Trophoblast cell (in vitro differentiated cells and primary cell): ENCODE data around the gene NEUROG2.
"Not testable (repeated sequence)": the region's sequence is repeated elsewhere in the genome, so short reads cannot be mapped to it uniquely, and the experiment has no call there.

ENCODE experiments used
- DNase-seq, 2 donors: peaks; one replicate each; pipeline ENCODE4 v3.0.0-alpha.2; 2016
- H2AFZ ChIP-seq: 2 replicates; pipeline ENCODE4 v1.6.1; 2013; ENCODE audit warnings: low read length, moderate library complexity, mild to moderate bottlenecking; ENCODE audit not compliant: insufficient read depth, poor library complexity
- H2AK5ac ChIP-seq: 2 replicates; pipeline ENCODE4 v1.6.1; 2013; ENCODE audit warnings: mild to moderate bottlenecking, low read length
- H2BK120ac ChIP-seq: 2 replicates; pipeline ENCODE4 v1.6.1; 2013; ENCODE audit warnings: low read length, mild to moderate bottlenecking, moderate library complexity; ENCODE audit not compliant: insufficient read depth, poor library complexity
- H2BK12ac ChIP-seq: 2 replicates; pipeline ENCODE4 v1.6.1; 2013; ENCODE audit warnings: mild to moderate bottlenecking, low read length, moderate library complexity
- H2BK5ac ChIP-seq: 2 replicates; pipeline ENCODE4 v1.6.1; 2013; ENCODE audit warnings: low read length, low read depth, moderate library complexity, mild to moderate bottlenecking; ENCODE audit not compliant: poor library complexity
- H3K14ac ChIP-seq: 2 replicates; pipeline ENCODE4 v1.6.1; 2013; ENCODE audit warnings: mild to moderate bottlenecking, low read length
- H3K18ac ChIP-seq: 2 replicates; pipeline ENCODE4 v1.6.1; 2013; ENCODE audit warnings: mild to moderate bottlenecking, low read length
- H3K23ac ChIP-seq: 2 replicates; pipeline ENCODE4 v1.6.1; 2013; ENCODE audit warnings: low read length
- H3K27ac ChIP-seq: 2 replicates; pipeline ENCODE4 v1.5.1; 2013; ENCODE audit warnings: low read depth, mild to moderate bottlenecking, inconsistent platforms, low read length, moderate library complexity
- H3K27me3 ChIP-seq: 2 replicates; pipeline ENCODE4 v1.6.1; 2013; ENCODE audit warnings: inconsistent platforms, mild to moderate bottlenecking, low read length, moderate library complexity; ENCODE audit not compliant: insufficient read depth
- H3K36me3 ChIP-seq, 2 experiments: 1 replicate in 1 of 2; 2 replicates in 1 of 2; pipeline ENCODE4 v1.6.1; 2013; ENCODE audit warnings: low read length in 2 of 2, mild to moderate bottlenecking in 2 of 2, moderate library complexity in 1 of 2; ENCODE audit not compliant: insufficient read depth in 2 of 2, control insufficient read depth in 1 of 2
- H3K4ac ChIP-seq: 2 replicates; pipeline ENCODE4 v1.6.1; 2013; ENCODE audit warnings: low read depth, mild to moderate bottlenecking, low read length, moderate library complexity
- H3K4me1 ChIP-seq, 2 experiments: 1 replicate in 1 of 2; 2 replicates in 1 of 2; pipeline ENCODE4 v1.6.1; 2013; ENCODE audit warnings: low read length in 2 of 2, mild to moderate bottlenecking in 2 of 2, moderate library complexity in 1 of 2; ENCODE audit not compliant: insufficient read depth in 2 of 2, control insufficient read depth in 1 of 2
- H3K4me2 ChIP-seq: 2 replicates; pipeline ENCODE4 v1.6.1; 2013; ENCODE audit warnings: inconsistent platforms, mild to moderate bottlenecking, low read length, moderate library complexity
- H3K4me3 ChIP-seq: 2 replicates; pipeline ENCODE4 v1.5.1; 2013; ENCODE audit warnings: mild to moderate bottlenecking, low read depth, low read length, inconsistent platforms
- H3K79me1 ChIP-seq: one replicate; pipeline ENCODE4 v1.6.1; 2013; ENCODE audit warnings: low read length
- H3K79me2 ChIP-seq: 2 replicates; pipeline ENCODE4 v1.6.1; 2013; ENCODE audit warnings: low read length, mild to moderate bottlenecking; ENCODE audit not compliant: control insufficient read depth, insufficient read depth, poor library complexity
- H3K9ac ChIP-seq: 2 replicates; pipeline ENCODE4 v1.6.1; 2013; ENCODE audit warnings: mild to moderate bottlenecking, low read length
- H3K9me3 ChIP-seq: 2 replicates; pipeline ENCODE4 v1.6.1; 2013; ENCODE audit warnings: low read depth, mild to moderate bottlenecking, control low read depth, inconsistent platforms, low read length; ENCODE audit not compliant: insufficient read depth
- H4K12ac ChIP-seq: 2 replicates; pipeline ENCODE4 v1.6.1; 2013; ENCODE audit warnings: low read depth, mild to moderate bottlenecking, low read length, moderate library complexity
- H4K8ac ChIP-seq: 2 replicates; pipeline ENCODE4 v1.6.1; 2013; ENCODE audit warnings: low read depth, mild to moderate bottlenecking, low read length, moderate library complexity
- H4K91ac ChIP-seq: one replicate; pipeline ENCODE4 v1.6.1; 2013; ENCODE audit warnings: low read depth, mild to moderate bottlenecking, low read length, moderate library complexity
- WGBS: extraction: QIAGEN DNeasy Blood & Tissue Kit; methylation state at CpG from one replicate; pipeline ENCODE4 v1.1.7; 2013; ENCODE audit warnings: missing lambda C conversion rate; ENCODE audit not compliant: insufficient read length, insufficient coverage; ENCODE audit errors: extremely low coverage; 5-methylcytosine and 5-hydroxymethylcytosine counted together

NEUROG2 gene

DNA sequence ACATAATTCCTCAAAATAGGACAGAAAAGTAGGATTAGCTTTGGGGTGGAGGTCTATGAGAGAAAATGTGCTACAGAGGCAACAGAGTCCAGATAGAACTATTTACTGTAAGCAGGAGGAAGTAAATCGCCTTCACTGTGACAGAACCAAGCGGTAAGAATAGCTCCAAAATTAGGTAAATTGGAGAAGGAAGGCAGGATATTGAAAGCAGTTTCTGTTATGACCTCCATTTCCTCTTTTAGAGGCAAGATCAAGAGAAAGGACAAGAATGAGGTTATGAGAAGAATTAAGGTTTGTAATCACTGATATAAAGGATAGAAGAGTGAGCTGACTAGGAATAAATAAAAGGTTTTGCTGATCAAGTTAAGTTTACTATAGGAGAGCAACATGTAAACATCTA is 44.1 kb upstream of the NEUROG2 start:
- no peak overlapping the region for H2BK120ac ChIP-seq
- H2BK5ac ChIP-seq, result no peak overlapping the region
- H4K8ac ChIP-seq, result no peak overlapping the region
- H2AK5ac ChIP-seq, result no peak overlapping the region
- H3K79me1 ChIP-seq, result no peaks in the 10 kb centered on the region
- no peak overlapping the region for H3K23ac ChIP-seq
- H3K27ac ChIP-seq, result no peak overlapping the region
- H2BK12ac ChIP-seq, result no peak overlapping the region
- no peak overlapping the region for H3K4me2 ChIP-seq
- H3K27me3 ChIP-seq, result no peaks in the 10 kb centered on the region
- DNase-seq, result no peak
- no CpG with 5 or more reads among the region's 2 CpGs for WGBS
- no peak overlapping the region for H4K91ac ChIP-seq
- H3K4me1 ChIP-seq, result no peaks in the 10 kb centered on the region
- no peak overlapping the region for H3K14ac ChIP-seq
- no peak overlapping the region for H4K12ac ChIP-seq
- no peak overlapping the region for H3K4me3 ChIP-seq
- H3K79me2 ChIP-seq, result no peaks in the 10 kb centered on the region
- H3K9me3 ChIP-seq, result no peaks in the 10 kb centered on the region
- H3K4ac ChIP-seq, result no peak overlapping the region
- H3K36me3 ChIP-seq, result no peaks in the 10 kb centered on the region
- no peak overlapping the region for H3K18ac ChIP-seq
- H2AFZ ChIP-seq, result no peak overlapping the region
- H3K9ac ChIP-seq, result no peak overlapping the region

DNA sequence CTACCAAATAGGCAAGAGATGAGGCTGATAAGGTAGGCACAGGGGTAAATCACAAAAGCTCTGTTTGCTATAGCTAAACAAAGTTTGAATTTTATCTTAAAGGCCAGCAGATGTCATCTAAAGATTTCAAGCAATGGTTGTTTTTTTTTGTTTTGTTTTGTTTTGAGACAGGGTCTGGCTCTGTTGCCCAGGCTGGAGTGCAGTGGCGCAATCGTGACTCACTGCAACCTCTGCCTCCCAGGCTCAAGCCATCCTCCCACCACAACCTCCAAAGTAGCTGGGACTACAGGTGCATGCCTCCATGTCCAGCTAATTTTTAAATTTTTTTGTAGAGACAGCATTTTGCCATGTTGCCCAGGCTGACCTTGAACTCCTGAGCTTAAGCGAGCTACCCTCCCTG is 43.1 kb upstream of the NEUROG2 start:
- WGBS, result no CpG with 5 or more reads among the region's 3 CpGs
- Histone ChIP-seq H3K23ac (no peak overlapping the region), H3K27me3 (no peaks in the 10 kb centered on the region), H3K36me3 (no peaks in the 10 kb centered on the region), H3K14ac (no peak overlapping the region), H4K8ac (no peak overlapping the region), H4K12ac (no peak overlapping the region), H3K79me1 (no peaks in the 10 kb centered on the region), H3K27ac (no peak overlapping the region), H2AFZ (no peak overlapping the region), H2BK120ac (no peak overlapping the region), H3K4ac (no peak overlapping the region), H3K9ac (no peak overlapping the region), H2BK12ac (no peak overlapping the region), H3K79me2 (no peaks in the 10 kb centered on the region), H3K4me1 (no peaks in the 10 kb centered on the region), H4K91ac (no peak overlapping the region), H3K4me2 (no peak overlapping the region), H3K4me3 (no peak overlapping the region), H3K18ac (no peak overlapping the region), H2AK5ac (no peak overlapping the region), H2BK5ac (no peak overlapping the region), H3K9me3 (no peaks in the 10 kb centered on the region)
- peak; percentile 53 to 76 for DNase-seq

GRCh38 chr4:112557676-112558411 is 41.9 kb upstream of the NEUROG2 start:
- Histone ChIP-seq H3K9ac (no peak overlapping the region), H2BK120ac (no peak overlapping the region), H3K4me1 (no peaks in the 10 kb centered on the region), H2AFZ (no peak overlapping the region), H3K27me3 (no peaks in the 10 kb centered on the region), H2BK5ac (no peak overlapping the region), H3K4ac (no peak overlapping the region), H3K9me3 (no peaks in the 10 kb centered on the region), H3K79me2 (no peaks in the 10 kb centered on the region), H3K79me1 (no peaks in the 10 kb centered on the region), H3K14ac (no peak overlapping the region), H3K36me3 (no peaks in the 10 kb centered on the region), H4K8ac (no peak overlapping the region), H2BK12ac (no peak overlapping the region), H2AK5ac (no peak overlapping the region), H4K91ac (no peak overlapping the region), H3K4me2 (no peak overlapping the region), H3K23ac (no peak overlapping the region), H3K27ac (no peak overlapping the region), H4K12ac (no peak overlapping the region), H3K4me3 (no peak overlapping the region), H3K18ac (no peak overlapping the region)
- DNase-seq, result peak in 1 of 2 donors; percentile 13
- no CpG with 5 or more reads among the region's 2 CpGs for WGBS

DNA sequence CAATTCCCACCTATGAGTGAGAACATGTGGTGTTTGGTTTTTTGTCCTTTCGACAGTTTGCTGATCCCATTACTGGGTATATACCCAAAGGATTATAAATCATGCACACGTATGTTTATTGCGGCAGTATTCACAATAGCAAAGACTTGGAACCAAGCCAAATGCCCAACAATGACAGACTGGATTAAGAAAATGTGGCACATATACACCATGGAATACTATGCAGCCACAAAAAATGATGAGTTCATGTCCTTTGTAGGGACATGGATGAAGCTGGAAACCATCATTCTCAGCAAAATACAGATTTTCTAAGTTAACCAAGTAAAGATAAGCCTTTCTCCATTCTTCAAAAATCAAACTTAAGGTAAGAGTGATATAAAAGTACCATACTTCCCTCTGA is 38.3 kb upstream of the NEUROG2 start:
- H3K9me3 ChIP-seq, result not testable (repeated sequence)

More for the DNA sequence above, 38.3 kb upstream of the NEUROG2 start:
- H3K4me2 ChIP-seq, H4K8ac ChIP-seq, DNase-seq, H3K4ac ChIP-seq, H3K14ac ChIP-seq, H3K27ac ChIP-seq, H3K79me1 ChIP-seq, H3K79me2 ChIP-seq, H3K23ac ChIP-seq, H2AFZ ChIP-seq, H2BK120ac ChIP-seq, H3K27me3 ChIP-seq, H3K4me1 ChIP-seq, H2BK12ac ChIP-seq, H3K9ac ChIP-seq, H2AK5ac ChIP-seq, H2BK5ac ChIP-seq, H4K12ac ChIP-seq, H3K18ac ChIP-seq, H3K4me3 ChIP-seq, H3K36me3 ChIP-seq, H4K91ac ChIP-seq: not testable (repeated sequence)
- no CpG with 5 or more reads among the region's 3 CpGs for WGBS
